ENCODE data around the gene KIR3DL2. TPM values are rescaled to one million over a fixed set of nuclear protein-coding genes. Genes with fewer than 3 reads are reported as not detected.
"Not testable (repeated sequence)": the region's sequence is repeated elsewhere in the genome, so short reads cannot be mapped to it uniquely, and the experiment has no call there.

The KIR3DL2 gene
- total RNA-seq, 1 donor from 2014 or later, result not detected

DNA sequence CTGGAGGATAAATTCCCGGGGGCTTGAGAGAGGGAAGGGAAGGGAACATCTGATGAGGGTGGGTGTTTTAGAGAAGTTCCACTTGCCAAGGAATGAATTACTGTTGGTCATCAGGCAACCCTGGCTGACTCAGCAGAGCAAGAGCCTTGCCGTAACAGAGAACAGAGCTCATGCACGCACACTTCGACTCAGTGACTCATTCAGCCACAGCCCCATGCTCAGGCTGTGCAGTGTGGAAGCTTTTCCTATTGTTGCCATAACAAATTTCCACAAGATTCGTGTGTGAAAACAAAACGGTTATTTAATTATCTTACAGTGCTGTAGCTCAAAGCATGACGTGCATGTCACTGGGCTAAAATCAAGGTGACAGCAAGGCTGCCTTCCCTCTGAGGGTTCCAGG is 9.2 kb downstream of the KIR3DL2 start:
- intact Hi-C loops (cut with DNase I), result not testable (repeated sequence)
- peak; percentile 81 for DNase-seq (ENCODE audit: low spot score)

DNA sequence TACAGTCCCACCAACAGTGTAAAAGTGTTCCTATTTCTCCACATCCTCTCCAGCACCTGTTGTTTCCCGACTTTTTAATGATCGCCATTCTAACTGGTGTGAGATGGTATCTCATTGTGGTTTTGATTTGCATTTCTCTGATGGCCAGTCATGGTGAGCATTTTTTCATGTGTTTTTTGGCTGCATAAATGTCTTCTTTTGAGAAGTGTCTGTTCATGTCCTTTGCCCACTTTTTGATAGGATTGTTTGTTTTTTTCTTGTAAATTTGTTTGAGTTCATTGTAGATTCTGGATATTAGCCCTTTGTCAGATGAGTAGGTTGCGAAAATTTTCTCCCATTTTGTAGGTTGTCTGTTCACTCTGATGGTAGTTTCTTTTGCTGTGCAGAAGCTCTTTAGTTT is 13.2 kb downstream of the KIR3DL2 start:
- intact Hi-C loops (cut with DNase I); DNase-seq (ENCODE audit: low spot score): not testable (repeated sequence)

DNA sequence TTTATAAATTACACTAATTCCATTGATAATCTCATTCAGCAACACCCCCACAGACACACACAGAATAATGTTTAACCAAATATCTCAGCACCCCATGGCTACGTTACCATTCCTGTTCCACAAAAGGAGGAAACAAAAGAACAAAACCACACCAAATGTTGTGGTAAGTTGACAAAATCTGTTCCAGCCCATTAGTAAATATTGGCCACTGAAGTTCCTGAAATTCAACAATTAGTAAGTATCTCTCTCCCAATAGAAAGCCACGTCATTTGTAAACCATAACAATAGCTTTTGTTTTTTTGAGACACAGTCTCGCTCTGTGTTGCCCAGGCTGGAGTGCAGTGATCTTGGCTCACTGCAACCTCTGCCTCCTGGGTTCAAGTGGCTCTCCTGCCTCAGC is 21.5 kb downstream of the KIR3DL2 start:
- DNase-seq (ENCODE audit: low spot score), result no peak
- intact Hi-C loops (cut with DNase I), result no loop called here

DNA sequence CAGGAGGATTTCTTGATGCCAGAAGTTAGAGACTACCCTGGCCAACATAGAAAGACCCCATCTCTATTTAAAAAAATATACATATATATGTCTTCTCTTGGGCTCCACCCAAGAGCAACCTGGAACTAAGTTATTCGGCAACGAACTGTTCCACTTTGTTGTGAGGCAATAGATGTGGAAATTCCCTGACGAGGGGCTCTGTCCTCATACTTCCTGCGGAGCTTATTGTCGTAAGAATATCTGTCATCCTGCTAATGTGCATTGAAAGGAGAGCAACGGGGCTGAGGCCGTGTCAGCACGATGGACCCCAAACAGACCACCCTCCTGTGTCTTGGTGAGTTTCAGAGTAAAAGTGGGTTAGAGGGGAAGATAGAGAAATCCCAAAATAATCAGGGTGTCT is 23.7 kb downstream of the KIR3DL2 start, which contains the start of gene FCAR:
TSS of gene FCAR (plus strand) at position 246 of the 400 bp plus-strand sequence. CDS start at position 301, 55 bp downstream.
- peak; percentile 81 for DNase-seq (ENCODE audit: low spot score)
- intact Hi-C loops (cut with DNase I), result no loop called here

DNA sequence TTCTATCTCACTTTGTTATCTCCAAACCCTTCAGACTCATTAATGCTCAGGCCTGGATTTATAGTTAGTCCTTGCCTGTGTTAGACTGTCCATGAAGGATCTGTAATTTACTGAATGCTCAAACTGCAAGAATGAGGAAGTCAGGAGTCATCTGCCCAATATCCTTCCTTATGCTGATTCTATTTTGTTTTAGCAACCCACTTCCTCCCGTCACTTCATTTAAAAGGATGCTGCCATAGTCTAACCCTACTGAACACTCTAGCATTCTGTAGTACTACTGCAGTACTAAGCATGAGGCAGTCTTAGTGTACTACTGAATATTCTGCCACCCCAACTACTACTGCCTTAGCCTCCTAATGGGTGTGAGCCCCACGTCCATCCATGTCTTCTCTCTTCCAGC is 25.3 kb downstream of the KIR3DL2 start:
- intact Hi-C loops (cut with DNase I), result no loop called here
- DNase-seq (ENCODE audit: low spot score), result no peak

DNA sequence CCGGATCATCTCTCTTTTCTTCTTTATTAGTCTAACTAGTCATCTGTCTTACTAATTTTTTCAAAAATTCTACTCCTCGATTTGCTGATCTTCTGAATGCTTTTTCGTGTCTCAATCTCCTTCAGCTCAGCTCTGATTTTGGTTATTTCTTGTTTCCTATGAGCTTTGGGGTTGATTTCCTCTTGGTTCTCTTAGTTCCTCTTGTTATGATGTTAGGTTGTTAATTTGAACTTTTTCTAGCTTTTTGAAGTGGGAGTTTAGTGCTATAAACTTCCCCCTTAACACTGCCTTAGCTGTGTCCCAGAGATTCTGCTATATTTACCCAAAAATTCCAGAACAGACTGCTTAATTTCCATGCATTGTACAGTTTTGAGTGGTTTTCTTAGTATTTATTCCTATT is 27.2 kb downstream of the KIR3DL2 start:
- intact Hi-C loops (cut with DNase I), result no loop called here

DNA sequence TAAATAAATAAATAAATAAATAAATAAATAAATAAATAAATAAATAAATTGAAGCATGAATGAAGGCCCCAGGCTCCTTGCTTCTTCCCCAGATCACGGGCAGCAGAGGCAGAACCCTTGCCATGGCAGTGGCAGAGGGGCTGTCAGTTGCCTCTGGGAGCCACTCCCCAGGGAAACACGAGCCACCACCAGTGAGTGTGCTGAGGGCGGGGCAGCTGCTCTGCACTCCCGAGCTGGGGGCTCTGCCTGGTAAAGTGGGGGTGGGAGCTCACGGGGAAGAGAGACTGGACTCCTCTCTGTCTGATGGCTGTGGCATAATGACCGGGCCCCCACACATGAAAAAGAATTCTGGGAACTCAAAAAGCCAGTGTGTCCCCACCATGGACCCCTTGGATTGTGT is 31.6 kb downstream of the KIR3DL2 start:
- DNase-seq (ENCODE audit: low spot score), result no peak
- intact Hi-C loops (cut with DNase I), result no loop called here

More for the DNA sequence above, 27.2 kb downstream of the KIR3DL2 start:
- no peak for DNase-seq (ENCODE audit: low spot score)

DNA sequence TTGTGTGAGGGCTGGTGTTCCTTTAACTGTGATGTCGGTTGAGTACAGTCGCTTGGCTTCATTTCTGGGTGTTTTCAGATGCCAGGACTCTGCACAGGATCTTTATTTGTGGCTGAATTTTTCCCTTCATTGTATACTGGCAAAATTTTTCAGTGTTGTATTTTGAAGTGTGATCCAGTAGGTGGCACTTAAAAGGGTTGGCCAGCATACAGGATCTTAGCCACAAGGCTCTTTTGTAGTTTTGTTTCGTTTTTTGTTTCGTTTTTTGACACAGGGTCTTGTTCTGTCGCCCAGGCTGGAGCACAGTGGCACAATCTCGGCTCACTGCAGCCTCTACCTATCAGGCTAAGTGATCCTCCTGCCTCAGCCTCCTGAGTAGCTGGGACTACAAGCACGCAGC is 32.5 kb downstream of the KIR3DL2 start:
- intact Hi-C loops (cut with DNase I), result no loop called here
- no peak for DNase-seq (ENCODE audit: low spot score)

DNA sequence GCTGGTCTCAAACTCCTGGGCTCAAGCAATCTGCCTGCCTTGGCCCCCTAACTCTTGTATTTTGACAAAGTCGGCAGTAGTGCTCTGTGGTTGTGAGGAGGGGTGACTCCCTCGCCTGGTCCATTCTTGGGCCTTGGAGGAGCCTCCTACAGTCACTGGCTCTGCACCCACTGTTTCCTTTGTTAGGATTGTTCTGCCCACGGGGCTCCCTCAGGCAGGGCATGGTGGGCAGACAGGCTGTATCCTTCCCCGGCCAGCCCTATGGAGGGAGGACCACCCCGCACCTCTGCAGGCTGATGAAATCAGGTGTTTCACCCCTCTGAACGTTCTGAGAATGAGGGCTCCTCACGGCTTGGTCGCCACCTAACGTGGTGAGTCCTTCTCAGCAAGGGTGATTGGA is 33.0 kb downstream of the KIR3DL2 start:
- no peak for DNase-seq (ENCODE audit: low spot score)
- intact Hi-C loops (cut with DNase I), result no loop called here

DNA sequence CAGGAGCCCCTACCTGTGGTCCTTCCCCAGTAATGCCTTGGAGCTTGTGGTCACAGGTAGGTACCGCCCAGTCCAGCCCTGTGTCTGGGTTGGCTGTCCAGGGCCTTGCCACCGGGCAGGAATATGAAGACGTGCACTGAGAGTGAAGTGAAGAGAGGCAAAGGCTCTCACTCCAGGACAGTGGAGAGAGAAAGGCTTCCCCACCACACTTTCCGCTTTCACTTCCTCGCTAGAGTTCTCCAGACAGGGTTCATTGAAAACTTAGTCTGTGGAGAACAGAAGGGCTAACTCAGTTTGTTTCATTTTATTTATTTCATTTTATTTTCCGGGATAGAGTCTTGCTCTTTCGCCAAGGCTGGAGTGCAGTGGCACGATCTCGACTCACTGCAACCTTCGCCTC is 38.0 kb downstream of the KIR3DL2 start:
- no peak for DNase-seq (ENCODE audit: low spot score)
- intact Hi-C loops (cut with DNase I), result no loop called here

DNA sequence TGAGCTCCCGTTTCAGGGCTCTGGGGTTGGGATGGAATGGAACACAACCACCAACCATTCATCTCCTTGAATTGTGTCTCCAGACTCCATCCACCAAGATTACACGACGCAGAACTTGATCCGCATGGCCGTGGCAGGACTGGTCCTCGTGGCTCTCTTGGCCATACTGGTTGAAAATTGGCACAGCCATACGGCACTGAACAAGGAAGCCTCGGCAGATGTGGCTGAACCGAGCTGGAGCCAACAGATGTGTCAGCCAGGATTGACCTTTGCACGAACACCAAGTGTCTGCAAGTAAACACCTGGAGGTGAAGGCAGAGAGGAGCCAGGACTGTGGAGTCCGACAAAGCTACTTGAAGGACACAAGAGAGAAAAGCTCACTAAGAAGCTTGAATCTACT is 39.3 kb downstream of the KIR3DL2 start:
- intact Hi-C loops (cut with DNase I), result no loop called here
- DNase-seq (ENCODE audit: low spot score), result no peak

DNA sequence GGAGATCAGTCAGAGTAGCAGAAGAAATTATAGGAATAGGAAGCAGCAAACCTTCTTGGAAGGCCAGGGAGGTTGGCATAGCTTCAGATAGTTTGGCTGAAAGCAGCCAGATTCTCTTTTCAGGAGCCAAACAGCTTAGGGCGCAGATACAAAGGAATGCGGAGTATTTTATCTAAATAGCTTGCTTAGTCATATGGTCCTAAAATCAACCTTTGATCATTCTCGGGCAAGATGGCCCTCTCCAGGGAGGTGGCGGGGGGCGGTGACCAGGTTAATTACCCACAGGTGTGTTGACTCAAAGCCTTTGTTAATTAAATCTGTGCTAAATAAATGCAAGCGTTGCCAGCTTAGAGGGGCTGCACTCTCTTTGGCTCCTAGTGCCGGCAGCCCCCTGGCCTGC is 43.2 kb downstream of the KIR3DL2 start:
- no peak for DNase-seq (ENCODE audit: low spot score)

DNA sequence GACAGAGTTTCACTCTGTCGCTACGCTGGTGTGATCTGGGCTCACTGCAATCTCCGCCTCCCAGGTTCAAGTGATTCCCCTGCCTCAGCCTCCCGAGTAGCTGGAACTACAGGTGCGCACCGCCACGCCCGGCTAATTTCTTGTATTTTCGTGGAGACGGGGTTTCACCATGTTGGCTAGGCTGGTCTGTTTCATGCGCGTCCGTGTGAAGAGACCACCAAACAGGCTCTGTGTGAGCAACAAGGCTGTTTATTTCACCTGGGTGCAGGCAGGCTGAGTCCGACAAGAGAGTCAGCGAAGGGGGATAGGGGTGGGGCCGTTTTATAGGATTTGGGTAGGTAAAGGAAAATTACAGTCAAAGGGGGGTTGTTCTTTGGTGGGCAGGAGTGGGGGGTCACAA is 43.9 kb downstream of the KIR3DL2 start:
- DNase-seq (ENCODE audit: low spot score); intact Hi-C loops (cut with DNase I): not testable (repeated sequence)

More for the DNA sequence above, 43.2 kb downstream of the KIR3DL2 start:
- intact Hi-C loops (cut with DNase I), result no loop called here

DNA sequence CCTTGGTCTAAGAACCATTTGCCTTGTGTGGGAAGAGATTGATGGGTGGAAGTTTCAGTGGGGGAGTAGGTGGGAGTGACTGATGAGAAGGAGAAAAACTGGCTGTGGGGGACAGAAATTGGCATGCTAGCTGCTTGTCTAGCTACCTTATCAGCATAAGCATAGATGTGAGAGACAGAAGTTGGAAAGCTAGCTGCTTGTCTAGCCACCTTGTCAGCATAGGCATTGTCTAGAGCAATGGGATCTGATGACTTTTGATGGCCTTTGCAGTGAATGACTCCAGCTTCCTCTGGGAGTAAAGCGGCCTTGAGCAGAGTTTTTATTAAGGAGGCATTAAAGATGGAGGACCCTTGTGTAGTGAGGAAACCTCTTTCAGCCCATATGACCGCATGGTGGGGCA is 45.8 kb downstream of the KIR3DL2 start:
- intact Hi-C loops (cut with DNase I), result no loop called here
- no peak for DNase-seq (ENCODE audit: low spot score)

DNA sequence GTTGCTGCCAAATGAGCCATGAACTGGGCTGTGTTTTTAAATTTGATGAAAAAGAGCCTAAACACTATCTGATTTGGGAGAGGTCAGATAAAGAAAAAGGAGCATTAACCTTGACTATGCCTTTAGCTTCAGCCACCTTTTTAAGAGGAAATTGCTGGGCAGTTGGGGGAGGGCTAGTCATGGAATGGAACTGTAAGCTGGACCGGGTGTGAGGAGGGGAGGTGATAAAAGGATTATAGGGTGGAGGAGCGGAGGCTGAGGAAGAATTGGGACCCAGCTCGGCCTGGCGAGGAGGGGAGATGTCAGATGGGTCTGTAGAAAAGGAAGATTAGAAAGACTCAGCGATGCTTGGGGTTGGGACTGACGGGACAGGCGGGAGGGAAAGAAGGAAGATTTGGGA is 48.4 kb downstream of the KIR3DL2 start:
- intact Hi-C loops (cut with DNase I); DNase-seq (ENCODE audit: low spot score): not testable (repeated sequence)

DNA sequence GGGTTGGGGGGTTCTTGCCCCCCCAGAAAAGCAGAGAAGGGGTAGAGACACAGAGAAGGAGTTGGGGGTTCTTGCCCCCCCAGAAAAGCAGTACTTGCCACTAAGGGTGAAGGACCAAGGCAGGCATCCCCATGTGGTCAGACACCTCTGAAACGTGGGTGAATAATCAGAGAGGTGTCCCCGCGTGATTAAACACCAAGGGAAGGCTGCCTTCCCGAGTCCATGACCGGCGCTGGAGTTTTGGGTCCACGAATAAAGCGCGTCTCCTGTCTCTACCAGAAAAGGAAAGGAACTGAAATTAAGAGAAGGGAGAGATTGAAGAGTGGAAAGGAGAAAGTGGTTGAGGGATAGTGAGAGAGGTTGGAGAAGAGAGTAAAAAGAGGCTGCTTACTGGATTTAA is 49.4 kb downstream of the KIR3DL2 start:
- intact Hi-C loops (cut with DNase I), result not testable (repeated sequence)

DNA sequence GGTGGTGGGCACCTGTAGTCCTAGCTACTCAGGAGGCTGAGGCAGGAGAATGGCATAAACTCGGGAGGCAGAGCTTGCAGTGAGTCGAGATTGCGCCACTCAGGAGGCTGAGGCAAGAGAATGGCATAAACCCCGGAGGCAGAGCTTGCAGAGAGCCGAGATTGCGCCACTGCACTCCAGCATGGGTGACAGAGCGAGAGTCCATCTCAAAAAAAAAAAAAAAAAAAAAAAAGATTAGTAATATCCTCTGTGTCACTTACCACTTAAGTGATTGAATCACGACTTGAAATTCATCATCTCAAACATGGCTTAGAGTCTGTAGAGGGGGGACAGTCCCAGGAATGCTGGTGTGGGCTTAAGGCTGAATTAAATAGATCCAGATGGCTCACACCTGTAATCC is 50.9 kb downstream of the KIR3DL2 start:
- intact Hi-C loops (cut with DNase I), result not testable (repeated sequence)
- peak; percentile 78 for DNase-seq (ENCODE audit: low spot score)

More for the DNA sequence above, 49.4 kb downstream of the KIR3DL2 start:
- not testable (repeated sequence) for DNase-seq (ENCODE audit: low spot score)

DNA sequence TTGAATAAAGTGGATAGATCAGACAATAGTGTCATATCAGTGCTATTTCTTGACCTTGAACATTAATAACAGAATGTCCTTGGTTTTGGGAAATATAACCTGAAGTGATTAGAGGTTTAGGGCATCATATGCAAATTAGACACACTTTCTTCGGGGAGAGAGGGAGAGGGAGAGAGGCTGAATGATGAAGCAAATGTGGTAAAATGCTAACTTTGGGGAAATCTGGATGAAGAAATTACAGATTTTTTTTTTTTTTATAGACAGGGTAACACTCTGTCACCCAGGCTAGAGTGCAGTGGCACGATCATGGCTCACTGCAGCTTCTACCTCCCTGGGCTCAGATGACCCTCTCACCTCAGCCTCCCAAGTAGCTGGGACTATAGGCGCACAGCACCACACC is 51.8 kb downstream of the KIR3DL2 start:
- intact Hi-C loops (cut with DNase I), result no loop called here
- no peak for DNase-seq (ENCODE audit: low spot score)

DNA sequence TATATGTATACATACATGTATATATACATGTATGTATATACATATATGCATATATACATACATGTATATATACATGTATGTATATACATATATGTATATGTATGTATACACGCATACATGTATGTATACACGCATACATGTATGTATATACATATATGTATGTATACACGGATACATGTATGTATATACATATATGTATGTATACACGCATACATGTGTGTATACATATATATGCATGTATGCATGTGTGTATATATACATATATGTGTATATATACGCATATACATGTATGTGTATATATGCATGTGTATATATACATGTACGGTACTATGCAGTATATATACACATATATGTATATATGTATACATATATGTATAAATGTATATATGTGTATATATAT is 53.1 kb downstream of the KIR3DL2 start:
- intact Hi-C loops (cut with DNase I), result no loop called here
- no peak for DNase-seq (ENCODE audit: low spot score)

DNA sequence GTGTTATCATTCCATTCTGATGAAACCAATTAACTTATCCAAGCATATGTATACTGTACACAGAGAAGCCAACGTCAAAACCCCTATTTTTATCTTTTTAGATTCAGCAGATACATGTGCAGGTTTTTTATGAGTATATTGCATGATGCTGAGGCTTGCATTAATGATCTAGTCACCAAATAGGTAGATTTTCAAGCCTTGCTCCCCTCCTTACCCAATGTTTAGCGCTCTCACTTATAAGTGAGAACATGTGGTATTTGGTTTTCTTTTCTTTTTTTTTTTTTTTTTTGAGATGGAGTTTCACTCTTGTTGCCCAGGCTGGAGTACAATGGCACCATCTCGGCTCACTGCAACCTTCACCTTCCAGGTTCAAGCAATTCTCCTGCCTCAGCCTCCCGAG is 54.0 kb downstream of the KIR3DL2 start:
- DNase-seq (ENCODE audit: low spot score); intact Hi-C loops (cut with DNase I): not testable (repeated sequence)

DNA sequence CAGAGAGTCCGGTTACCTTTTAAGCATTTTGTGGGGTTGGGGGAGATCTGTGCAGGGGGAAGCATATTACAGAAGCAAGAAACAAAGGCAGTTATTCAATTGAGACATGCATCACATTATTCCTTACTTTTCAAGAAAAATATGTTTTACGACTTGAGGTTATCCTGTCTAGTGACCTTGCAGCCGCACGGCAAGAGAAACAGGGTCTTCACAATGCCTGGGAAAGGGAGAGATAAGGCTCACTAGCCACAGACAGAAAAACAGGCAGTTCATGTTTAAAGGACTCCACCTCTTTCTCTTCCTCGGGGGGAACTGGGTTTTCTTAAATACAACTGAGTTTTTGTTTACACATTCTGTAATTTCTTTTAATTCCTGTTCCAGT is 55.2 kb downstream of the KIR3DL2 start:
- intact Hi-C loops (cut with DNase I), result no loop called here
- DNase-seq (ENCODE audit: low spot score), result no peak

DNA sequence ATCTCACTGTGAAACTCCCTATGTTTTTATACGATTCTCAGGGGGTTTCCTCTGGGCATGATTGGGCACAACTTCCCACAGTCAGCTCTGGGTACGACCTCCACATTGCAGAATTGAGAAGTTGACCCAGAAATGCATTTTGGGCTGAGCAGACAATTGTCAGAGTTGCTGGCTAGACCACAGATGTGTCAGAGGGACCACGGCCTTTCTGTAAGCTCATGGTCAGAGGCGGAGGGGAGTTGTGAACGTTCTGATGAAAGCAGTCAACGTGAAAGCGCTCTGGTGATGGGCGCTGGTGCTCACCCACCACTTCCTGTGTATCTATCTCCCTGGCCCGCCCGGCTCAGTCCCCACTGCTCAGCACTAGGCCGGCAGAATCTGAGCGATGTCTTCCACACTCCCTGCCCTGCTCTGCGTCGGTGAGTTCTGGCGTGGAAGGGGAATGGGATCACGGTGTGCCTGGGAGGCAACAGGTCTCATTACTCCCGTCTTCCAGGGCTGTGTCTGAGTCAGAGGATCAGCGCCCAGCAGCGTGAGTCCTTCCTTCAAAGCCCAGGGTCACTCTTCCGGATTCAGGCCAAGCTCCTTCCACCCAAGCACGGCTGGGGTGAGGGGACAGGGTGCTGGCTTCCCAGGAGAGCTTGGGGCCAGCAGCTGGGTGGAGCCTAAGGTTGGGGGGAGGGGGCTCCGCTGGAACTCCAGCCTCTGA is 55.7 kb downstream of the KIR3DL2 start, which contains the start of gene NCR1:
TSS of gene NCR1 (plus strand) at position 346 of the 709 bp plus-strand sequence. CDS start at position 386, 40 bp downstream.
- intact Hi-C loops (cut with DNase I), result no loop called here
- DNase-seq (ENCODE audit: low spot score), result no peak

All from cardiac septum (tissue), 1 donor.